ENCODE measurements around the gene OR5K1.
A peak's percentile ranks its signal among the peaks of the same experiment; 100 is the strongest.

OR5K1 gene

GRCh38 chr3:98462901-98463300 lies at the start of gene OR5K1:
OR5K1 (plus strand) TSS chr3:98463201; CDS start chr3:98469577, 6,376 bp downstream.
- TF ChIP-seq CTCF (IDR thresholded peaks at IDR 0.05; ENCODE audit: insufficient read depth, low read depth, low read length, missing control alignments), result no peak
- no peak within 1 kb of the TSS for H3K4me3 ChIP-seq (ENCODE audit: low read length)
- no peak for DNase-seq (ENCODE audit: low read depth)

- H3K4me3 ChIP-seq (ENCODE audit: low read length), result no peak overlapping the region
- no peak for DNase-seq (ENCODE audit: low read depth)
- no peak for TF ChIP-seq CTCF (IDR thresholded peaks at IDR 0.05; ENCODE audit: insufficient read depth, low read depth, low read length, missing control alignments)
Measured at GRCh38 chr3:98432575-98432974, 30.4 kb upstream of the OR5K1 start.

- no peak overlapping the region for H3K4me3 ChIP-seq (ENCODE audit: low read length)
- TF ChIP-seq CTCF (IDR thresholded peaks at IDR 0.05; ENCODE audit: insufficient read depth, low read depth, low read length, missing control alignments), result no peak
- no peak for DNase-seq (ENCODE audit: low read depth)
Measured at GRCh38 chr3:98433764-98434163, 29.2 kb upstream of the OR5K1 start.

- no peak for TF ChIP-seq CTCF (IDR thresholded peaks at IDR 0.05; ENCODE audit: insufficient read depth, low read depth, low read length, missing control alignments)
- H3K4me3 ChIP-seq (ENCODE audit: low read length), result no peak overlapping the region
- no peak for DNase-seq (ENCODE audit: low read depth)
Measured at GRCh38 chr3:98434412-98434811, 28.6 kb upstream of the OR5K1 start.

GRCh38 chr3:98440283-98440682 lies 22.7 kb upstream of the OR5K1 start:
- no peak for TF ChIP-seq CTCF (IDR thresholded peaks at IDR 0.05; ENCODE audit: insufficient read depth, low read depth, low read length, missing control alignments)
- H3K4me3 ChIP-seq (ENCODE audit: low read length), result no peak overlapping the region
- DNase-seq (ENCODE audit: low read depth), result no peak

- TF ChIP-seq CTCF (IDR thresholded peaks at IDR 0.05; ENCODE audit: insufficient read depth, low read depth, low read length, missing control alignments), result no peak
- H3K4me3 ChIP-seq (ENCODE audit: low read length), result no peak overlapping the region
- DNase-seq (ENCODE audit: low read depth), result peak; percentile 99
Measured at GRCh38 chr3:98445949-98446406, 17.0 kb upstream of the OR5K1 start.

- DNase-seq (ENCODE audit: low read depth), result peak; percentile 75
- TF ChIP-seq CTCF (IDR thresholded peaks at IDR 0.05; ENCODE audit: insufficient read depth, low read depth, low read length, missing control alignments), result no peak
- no peak overlapping the region for H3K4me3 ChIP-seq (ENCODE audit: low read length)
Measured at GRCh38 chr3:98449606-98450193, 13.3 kb upstream of the OR5K1 start.
